GM04503 (cell line): Measurements from ENCODE around the gene SLCO2B1.

ENCODE experiments used
- DNase-seq: peaks from one replicate; pipeline ENCODE4 v3.0.0-alpha.2; 2012; ENCODE audit warnings: low read depth

The SLCO2B1 gene

GRCh38 chr11:75145196-75145971 is 5.5 kb upstream of the SLCO2B1 start:
- DNase-seq: no peak

- DNase-seq: no peak
Measured at GRCh38 chr11:75145972-75146519, 4.9 kb upstream of the SLCO2B1 start.

- DNase-seq: no peak
Measured at GRCh38 chr11:75146711-75147110, 4.2 kb upstream of the SLCO2B1 start.

- DNase-seq: no peak
Measured at GRCh38 chr11:75147191-75147874, 3.6 kb upstream of the SLCO2B1 start.

GRCh38 chr11:75147875-75148263 is 3.0 kb upstream of the SLCO2B1 start:
- DNase-seq: no peak

GRCh38 chr11:75148436-75148983 is 2.4 kb upstream of the SLCO2B1 start:
- no peak for DNase-seq

- no peak for DNase-seq
Measured at GRCh38 chr11:75149766-75150465, 991 bp upstream of the SLCO2B1 start.

GRCh38 chr11:75151346-75152047 is 590 bp downstream of the SLCO2B1 start:
- DNase-seq: no peak

- DNase-seq: no peak
Measured at GRCh38 chr11:75152090-75152489, 1.2 kb downstream of the SLCO2B1 start.

- DNase-seq: no peak
Measured at GRCh38 chr11:75152651-75153427, 1.9 kb downstream of the SLCO2B1 start.

- DNase-seq: no peak
Measured at GRCh38 chr11:75154646-75155569, 4.0 kb downstream of the SLCO2B1 start.

- no peak for DNase-seq
Measured at GRCh38 chr11:75155570-75156422, 4.9 kb downstream of the SLCO2B1 start.

- DNase-seq: no peak
Measured at GRCh38 chr11:75158241-75158640, 7.3 kb downstream of the SLCO2B1 start.

GRCh38 chr11:75158696-75159150 is 7.8 kb downstream of the SLCO2B1 start:
- DNase-seq: no peak

GRCh38 chr11:75159151-75159953 is 8.4 kb downstream of the SLCO2B1 start:
- no peak for DNase-seq

- DNase-seq: no peak
Measured at GRCh38 chr11:75160220-75160757, 9.4 kb downstream of the SLCO2B1 start.

GRCh38 chr11:75160880-75161279 is 10.0 kb downstream of the SLCO2B1 start:
- DNase-seq: no peak
